Measurements from ENCODE around the gene PTX4.

GRCh38 chr16:1489077-1489476 is 333 bp upstream of the PTX4 start:
- TF ChIP-seq, protein P1, sequence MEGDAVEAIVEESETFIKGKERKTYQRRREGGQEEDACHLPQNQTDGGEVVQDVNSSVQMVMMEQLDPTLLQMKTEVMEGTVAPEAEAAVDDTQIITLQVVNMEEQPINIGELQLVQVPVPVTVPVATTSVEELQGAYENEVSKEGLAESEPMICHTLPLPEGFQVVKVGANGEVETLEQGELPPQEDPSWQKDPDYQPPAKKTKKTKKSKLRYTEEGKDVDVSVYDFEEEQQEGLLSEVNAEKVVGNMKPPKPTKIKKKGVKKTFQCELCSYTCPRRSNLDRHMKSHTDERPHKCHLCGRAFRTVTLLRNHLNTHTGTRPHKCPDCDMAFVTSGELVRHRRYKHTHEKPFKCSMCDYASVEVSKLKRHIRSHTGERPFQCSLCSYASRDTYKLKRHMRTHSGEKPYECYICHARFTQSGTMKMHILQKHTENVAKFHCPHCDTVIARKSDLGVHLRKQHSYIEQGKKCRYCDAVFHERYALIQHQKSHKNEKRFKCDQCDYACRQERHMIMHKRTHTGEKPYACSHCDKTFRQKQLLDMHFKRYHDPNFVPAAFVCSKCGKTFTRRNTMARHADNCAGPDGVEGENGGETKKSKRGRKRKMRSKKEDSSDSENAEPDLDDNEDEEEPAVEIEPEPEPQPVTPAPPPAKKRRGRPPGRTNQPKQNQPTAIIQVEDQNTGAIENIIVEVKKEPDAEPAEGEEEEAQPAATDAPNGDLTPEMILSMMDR (IDR thresholded peaks at IDR 0.05; ENCODE audit: low read depth, low read length), result no peak
- TF ChIP-seq POLR2A (IDR thresholded peaks at IDR 0.05; ENCODE audit: extremely low read depth, insufficient read length), result no peak
- peak; percentile 42; the same call in 1 of the 2 replicates for TF ChIP-seq MAX (IDR thresholded peaks at IDR 0.05; ENCODE audit: low read depth, low read length)
